B cell (primary cell): Measurements from ENCODE around the gene DDRGK1. TPM values are rescaled to one million over a fixed set of nuclear protein-coding genes. Genes with fewer than 3 reads are reported as not detected.

Source experiments
- ATAC-seq: fragments of 200-7000 bp; cut with Tn5 transposase; one replicate; pipeline ENCODE4 v1.10.0; 2021; ENCODE audit warnings: low read depth, mild to moderate bottlenecking, moderate number of reproducible peaks, moderate library complexity
- CTCF ChIA-PET: fragments of 350-600 bp; sonication (Branson Sonifier 250); formaldehyde crosslinking; loops from one replicate; lab custom pipeline; 2021; ENCODE audit warnings: antibody characterized with exemption, inconsistent platforms; lab: Charles Lee
- POLR2A ChIA-PET: fragments of 350-600 bp; sonication (Branson Sonifier 250); formaldehyde crosslinking; loops from one replicate; lab custom pipeline; 2021; ENCODE audit warnings: antibody characterized with exemption; lab: Charles Lee
- DNase-seq: peaks from one replicate; pipeline ENCODE4 v3.0.0; 2013
- H2AFZ ChIP-seq: 2 replicates; pipeline ENCODE4 v1.6.1; 2012; ENCODE audit warnings: mild to moderate bottlenecking, low read depth, low read length; ENCODE audit not compliant: insufficient read depth, poor library complexity, severe bottlenecking
- H3K27ac ChIP-seq, 2 donors: 1 replicate in 1 of 2; 2 replicates in 1 of 2; pipeline ENCODE4 v1.5.1; 2012 to 2013; ENCODE audit warnings: low read length in 2 of 2, mild to moderate bottlenecking in 2 of 2, moderate library complexity in 1 of 2
- H3K27me3 ChIP-seq, 4 experiments: fragments of 200-600 bp in 1 of 4; sonication (generic) in 1 of 4; replicated peaks in 1 of 4; 1 replicate in 2 of 4; 2 replicates in 2 of 4; pipeline versions ENCODE4 v1.6.1 to v1.7.0; 2013 to 2016; ENCODE audit warnings: low read length in 3 of 4, mild to moderate bottlenecking in 2 of 4, mixed read lengths in 1 of 4, moderate library complexity in 1 of 4; ENCODE audit not compliant: insufficient read depth in 4 of 4, control insufficient read depth in 3 of 4; ENCODE audit errors: control extremely low read depth in 1 of 4
- H3K36me3 ChIP-seq, 2 experiments: replicated peaks in 1 of 2; 1 replicate in 1 of 2; 2 replicates in 1 of 2; pipeline versions ENCODE4 v1.6.1 to v1.7.1; 2013; ENCODE audit warnings: low read length in 1 of 2; ENCODE audit not compliant: insufficient read depth in 2 of 2, control insufficient read depth in 1 of 2; ENCODE audit errors: control extremely low read depth in 1 of 2, extremely low read depth in 1 of 2
- H3K4me1 ChIP-seq, 2 donors: fragments of 200-600 bp in 1 of 2; sonication (generic) in 1 of 2; 1 replicate in 1 of 2; 2 replicates in 1 of 2; pipeline versions ENCODE4 v1.5.1 to v1.6.1; 2013 to 2017; ENCODE audit warnings: low read length in 2 of 2; ENCODE audit not compliant: control insufficient read depth in 2 of 2, insufficient read depth in 2 of 2
- H3K4me2 ChIP-seq: replicated peaks from 2 replicates; pipeline ENCODE3; 2012; ENCODE audit warnings: mild to moderate bottlenecking, low read depth, low read length; ENCODE audit not compliant: poor library complexity, severe bottlenecking
- H3K4me3 ChIP-seq, 5 experiments: fragments of 200-600 bp in 1 of 5; sonication (generic) in 1 of 5; 1 replicate in 3 of 5; 2 replicates in 2 of 5; pipeline versions ENCODE4 v1.5.1 to v1.7.0; 2011 to 2016; ENCODE audit warnings: low read length in 4 of 5, mild to moderate bottlenecking in 4 of 5, low read depth in 2 of 5, control low read depth in 1 of 5, moderate library complexity in 1 of 5; ENCODE audit not compliant: insufficient read depth in 1 of 5; ENCODE audit errors: control extremely low read depth in 1 of 5, extremely low read depth in 1 of 5
- H3K79me2 ChIP-seq: fragments of 200-600 bp; sonication (generic); one replicate; pipeline ENCODE4 v1.6.0; 2016; ENCODE audit warnings: low read length; ENCODE audit not compliant: control insufficient read depth, insufficient read depth
- H3K9ac ChIP-seq: fragments of 200-600 bp; sonication (generic); 2 replicates; pipeline ENCODE4 v1.6.1; 2017; ENCODE audit warnings: mild to moderate bottlenecking, low read length, moderate library complexity
- H3K9me3 ChIP-seq, 3 donors: one replicate each; pipeline versions ENCODE4 v1.6.1 to v1.7.1; 2013; ENCODE audit warnings: low read length in 2 of 3; ENCODE audit not compliant: control insufficient read depth in 2 of 3, insufficient read depth in 1 of 3; ENCODE audit errors: control extremely low read depth in 1 of 3
- H4K20me1 ChIP-seq: 2 replicates; pipeline ENCODE4 v1.6.0; 2012; ENCODE audit warnings: mild to moderate bottlenecking, low read length; ENCODE audit not compliant: insufficient read depth, control insufficient read depth, poor library complexity, severe bottlenecking
- H3K27ac Mint-ChIP-seq: one replicate; pipeline ENCODE4 v1.8.0; 2021; ENCODE audit warnings: mixed read lengths
- H3K27me3 Mint-ChIP-seq: one replicate; pipeline ENCODE4 v1.8.0; 2021; ENCODE audit warnings: mixed read lengths
- H3K4me1 Mint-ChIP-seq: one replicate; pipeline ENCODE4 v1.8.0; 2021; ENCODE audit warnings: mixed read lengths
- H3K4me3 Mint-ChIP-seq: one replicate; pipeline ENCODE4 v1.8.0; 2021; ENCODE audit warnings: mixed read lengths
- H3K9me3 Mint-ChIP-seq: one replicate; pipeline ENCODE4 v1.8.0; 2022; ENCODE audit warnings: mixed read lengths; ENCODE audit not compliant: insufficient read depth
- EZH2 ChIP-seq: IDR thresholded peaks from 2 replicates; pipeline ENCODE4 v1.6.1; 2012; ENCODE audit warnings: borderline replicate concordance, low read depth, mild to moderate bottlenecking, moderate library complexity, low read length; ENCODE audit not compliant: insufficient read depth, poor library complexity, severe bottlenecking
- WGBS: methylation state at CpG from one replicate; pipeline ENCODE4 v1.1.5; 2013; ENCODE audit warnings: missing lambda C conversion rate; ENCODE audit not compliant: insufficient coverage; 5-methylcytosine and 5-hydroxymethylcytosine counted together
- intact Hi-C: fragments of 100-400 bp; cut with micrococcal nuclease; formaldehyde crosslinking; loops from one replicate; pipeline ENCODE4 v1.10.0; 2022
- polyA plus RNA-seq: library from polyadenylated mRNA; depleted of rRNA; stranded (reverse); fragments of >200 nt; gene quantifications from 2 replicates; pipeline ENCODE4 v1.2.3, GENCODE V29; 2012
- total RNA-seq, 2 donors: library from RNA; stranded (reverse); fragments of 120-200 nt in 1 of 2; gene quantifications; 1 replicate in 1 of 2; 2 replicates in 1 of 2; pipeline versions ENCODE4 v1.2.3 to v1.2.4, GENCODE V29; 2013 to 2022
- TF ChIP-seq, protein P1 (sequence below): fragments of 200-600 bp; IDR thresholded peaks from one replicate; pipeline ENCODE4 v1.8.0; 2022; ENCODE audit warnings: antibody characterized with exemption, mild to moderate bottlenecking

The DDRGK1 gene
- total and polyA plus RNA-seq, 2 donors (not counting 1 experiment from before 2014, with no cell fraction given) = 35.6 to 51.9 TPM

DNA sequence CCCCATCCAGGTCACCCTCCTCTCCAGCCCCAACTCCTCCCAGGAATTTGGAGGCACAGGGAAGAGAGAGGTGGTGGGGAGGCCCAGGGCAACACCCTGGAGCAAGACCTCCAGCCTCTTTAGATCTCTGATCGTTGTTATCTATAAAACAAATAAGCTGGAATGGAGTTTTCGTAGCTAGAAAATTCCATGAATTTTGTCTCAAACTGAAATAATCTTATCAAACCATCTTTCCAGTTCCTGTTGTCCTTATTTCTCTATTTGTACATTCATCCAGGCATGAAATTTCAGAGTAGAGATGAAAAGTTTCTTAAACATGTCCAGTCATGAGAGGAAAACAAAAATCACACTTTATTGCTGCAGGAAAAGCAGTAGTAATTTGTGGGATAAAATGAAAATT, 40.7 kb upstream of the DDRGK1 start:
- H3K9me3 ChIP-seq = peaks cover 0 to 3% (median 0%) of the 10 kb centered on the region in 3 donors
- ChIA-PET POLR2A (interaction anchor here (0.7 kb wide), 1 partner anchor 123 kb away, joined by 6 read pairs; no protein-coding TSS in a partner anchor), CTCF (no interaction called here)
- H3K27me3 Mint-ChIP-seq = peaks cover 34% of the 10 kb centered on the region
- H3K4me1 Mint-ChIP-seq = peaks cover 10% of the 10 kb centered on the region
- DNase-seq = no peak
- ATAC-seq = no peak
- peaks cover 0 to 43% (median 12%) of the 10 kb centered on the region in 4 experiments for H3K27me3 ChIP-seq
- H3K4me2 ChIP-seq = no peak overlapping the region
- peaks cover 12 to 14% of the 10 kb centered on the region in 2 donors for H3K4me1 ChIP-seq
- no peak overlapping the region for H3K9ac ChIP-seq
- H3K4me3 ChIP-seq = no peak overlapping the region
- no peaks in the 10 kb centered on the region for H3K36me3 ChIP-seq
- H4K20me1 ChIP-seq = no peaks in the 10 kb centered on the region
- H3K27ac ChIP-seq = no peak overlapping the region
- H3K4me3 Mint-ChIP-seq = no peak overlapping the region
- H3K9me3 Mint-ChIP-seq = no peaks in the 10 kb centered on the region
- no peak overlapping the region for H2AFZ ChIP-seq
- TF ChIP-seq, protein P1, sequence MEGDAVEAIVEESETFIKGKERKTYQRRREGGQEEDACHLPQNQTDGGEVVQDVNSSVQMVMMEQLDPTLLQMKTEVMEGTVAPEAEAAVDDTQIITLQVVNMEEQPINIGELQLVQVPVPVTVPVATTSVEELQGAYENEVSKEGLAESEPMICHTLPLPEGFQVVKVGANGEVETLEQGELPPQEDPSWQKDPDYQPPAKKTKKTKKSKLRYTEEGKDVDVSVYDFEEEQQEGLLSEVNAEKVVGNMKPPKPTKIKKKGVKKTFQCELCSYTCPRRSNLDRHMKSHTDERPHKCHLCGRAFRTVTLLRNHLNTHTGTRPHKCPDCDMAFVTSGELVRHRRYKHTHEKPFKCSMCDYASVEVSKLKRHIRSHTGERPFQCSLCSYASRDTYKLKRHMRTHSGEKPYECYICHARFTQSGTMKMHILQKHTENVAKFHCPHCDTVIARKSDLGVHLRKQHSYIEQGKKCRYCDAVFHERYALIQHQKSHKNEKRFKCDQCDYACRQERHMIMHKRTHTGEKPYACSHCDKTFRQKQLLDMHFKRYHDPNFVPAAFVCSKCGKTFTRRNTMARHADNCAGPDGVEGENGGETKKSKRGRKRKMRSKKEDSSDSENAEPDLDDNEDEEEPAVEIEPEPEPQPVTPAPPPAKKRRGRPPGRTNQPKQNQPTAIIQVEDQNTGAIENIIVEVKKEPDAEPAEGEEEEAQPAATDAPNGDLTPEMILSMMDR = no peak
- no peak for TF ChIP-seq EZH2
- intact Hi-C loops = no loop called here
- no peak overlapping the region for H3K27ac Mint-ChIP-seq
- no CpG with 5 or more reads among the region's 2 CpGs for whole genome bisulfite sequencing
- H3K79me2 ChIP-seq = no peaks in the 10 kb centered on the region

DNA sequence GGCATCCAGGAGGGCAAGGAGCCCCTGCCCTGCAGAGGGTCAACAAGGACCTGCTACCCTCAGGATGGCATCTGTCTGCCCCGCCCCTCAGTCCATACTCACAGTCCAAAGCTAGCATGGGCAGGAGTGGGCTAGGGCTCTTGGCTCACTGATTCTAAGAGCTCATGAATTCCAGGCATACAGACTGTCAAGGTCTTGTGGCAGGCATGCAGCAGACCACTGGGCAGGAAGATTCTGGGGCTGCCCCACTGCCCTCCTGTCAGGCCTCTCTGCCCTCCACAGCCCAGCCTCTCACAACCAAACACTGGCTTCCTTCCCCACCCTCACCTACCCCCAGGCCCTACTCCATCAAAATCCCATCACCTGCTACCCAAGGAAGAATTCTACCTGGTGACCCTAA, 40.1 kb upstream of the DDRGK1 start:
- ChIA-PET CTCF (no interaction called here), POLR2A (no interaction called here)
- WGBS = 73% methylated on average over 1 of the region's 1 CpG
- Histone ChIP-seq H3K4me1 (peaks cover 18 to 20% of the 10 kb centered on the region in 2 donors), H3K27ac (no peak overlapping the region), H4K20me1 (no peaks in the 10 kb centered on the region), H3K4me2 (no peak overlapping the region), H2AFZ (no peak overlapping the region), H3K9me3 (peaks cover 0 to 8% (median 0%) of the 10 kb centered on the region in 3 donors), H3K9ac (no peak overlapping the region), H3K27me3 (peaks cover 0 to 43% (median 12%) of the 10 kb centered on the region in 4 experiments), H3K79me2 (no peaks in the 10 kb centered on the region), H3K4me3 (no peak overlapping the region), H3K36me3 (no peaks in the 10 kb centered on the region)
- Mint-ChIP-seq H3K4me3 (no peak overlapping the region), H3K4me1 (peaks cover 14% of the 10 kb centered on the region), H3K27me3 (peaks cover 35% of the 10 kb centered on the region), H3K27ac (no peak overlapping the region), H3K9me3 (no peaks in the 10 kb centered on the region)
- no peak for TF ChIP-seq EZH2
- intact Hi-C loops = no loop called here
- ATAC-seq (no peak), DNase-seq (no peak)
